ENCODE data around the gene GREB1.

Gene GREB1, protein sequence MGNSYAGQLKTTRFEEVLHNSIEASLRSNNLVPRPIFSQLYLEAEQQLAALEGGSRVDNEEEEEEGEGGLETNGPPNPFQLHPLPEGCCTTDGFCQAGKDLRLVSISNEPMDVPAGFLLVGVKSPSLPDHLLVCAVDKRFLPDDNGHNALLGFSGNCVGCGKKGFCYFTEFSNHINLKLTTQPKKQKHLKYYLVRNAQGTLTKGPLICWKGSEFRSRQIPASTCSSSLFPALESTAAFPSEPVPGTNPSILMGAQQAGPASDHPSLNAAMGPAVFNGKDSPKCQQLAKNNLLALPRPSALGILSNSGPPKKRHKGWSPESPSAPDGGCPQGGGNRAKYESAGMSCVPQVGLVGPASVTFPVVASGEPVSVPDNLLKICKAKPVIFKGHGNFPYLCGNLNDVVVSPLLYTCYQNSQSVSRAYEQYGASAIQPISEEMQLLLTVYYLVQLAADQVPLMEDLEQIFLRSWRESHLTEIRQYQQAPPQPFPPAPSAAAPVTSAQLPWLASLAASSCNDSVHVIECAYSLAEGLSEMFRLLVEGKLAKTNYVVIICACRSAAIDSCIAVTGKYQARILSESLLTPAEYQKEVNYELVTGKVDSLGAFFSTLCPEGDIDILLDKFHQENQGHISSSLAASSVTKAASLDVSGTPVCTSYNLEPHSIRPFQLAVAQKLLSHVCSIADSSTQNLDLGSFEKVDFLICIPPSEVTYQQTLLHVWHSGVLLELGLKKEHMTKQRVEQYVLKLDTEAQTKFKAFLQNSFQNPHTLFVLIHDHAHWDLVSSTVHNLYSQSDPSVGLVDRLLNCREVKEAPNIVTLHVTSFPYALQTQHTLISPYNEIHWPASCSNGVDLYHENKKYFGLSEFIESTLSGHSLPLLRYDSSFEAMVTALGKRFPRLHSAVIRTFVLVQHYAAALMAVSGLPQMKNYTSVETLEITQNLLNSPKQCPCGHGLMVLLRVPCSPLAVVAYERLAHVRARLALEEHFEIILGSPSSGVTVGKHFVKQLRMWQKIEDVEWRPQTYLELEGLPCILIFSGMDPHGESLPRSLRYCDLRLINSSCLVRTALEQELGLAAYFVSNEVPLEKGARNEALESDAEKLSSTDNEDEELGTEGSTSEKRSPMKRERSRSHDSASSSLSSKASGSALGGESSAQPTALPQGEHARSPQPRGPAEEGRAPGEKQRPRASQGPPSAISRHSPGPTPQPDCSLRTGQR (N-terminal part only)

DNA sequence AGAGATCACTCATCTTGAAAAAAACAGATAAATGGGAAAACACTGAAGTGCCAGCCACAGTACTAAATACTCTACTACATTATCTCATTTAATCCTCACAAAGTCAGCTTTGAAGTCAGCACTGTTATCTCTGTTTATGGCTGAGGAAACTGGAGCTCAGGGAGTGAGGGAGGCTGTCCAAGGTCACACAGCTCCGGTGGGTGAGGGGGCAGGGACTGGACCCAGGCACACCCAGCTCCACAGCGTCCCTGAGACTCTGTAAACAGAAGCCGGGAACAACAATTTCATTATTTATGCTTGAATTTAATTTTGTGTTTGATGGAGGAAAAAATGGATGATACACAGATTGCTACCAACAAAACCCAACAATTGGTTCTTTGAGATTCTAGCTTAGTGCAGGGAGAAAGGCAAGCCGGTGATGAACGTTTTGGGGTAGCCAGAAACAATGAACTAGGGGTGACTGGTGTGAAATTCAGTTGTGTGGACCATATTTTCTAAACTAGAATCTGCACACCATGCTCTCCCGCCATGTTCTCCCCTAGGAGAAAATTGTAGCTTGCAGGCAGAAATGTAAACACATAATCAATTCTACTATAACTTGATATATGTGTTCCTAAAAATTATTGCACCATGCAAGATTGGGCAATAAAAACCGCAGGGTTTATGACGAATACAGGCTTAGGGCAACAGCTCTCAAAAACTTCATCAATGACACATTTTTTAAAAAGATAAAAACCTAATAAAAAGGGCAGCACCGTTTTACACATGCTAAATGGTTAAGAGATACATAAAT is at the start of gene GREB1:
Gene GREB1 (plus strand): TSS at position 768 of the 793 bp plus-strand sequence. CDS start 22,570 bp downstream, outside the sequence.
- in situ Hi-C loops (cut with MboI; ENCODE audit: low sequenced_read_pairs) = no loop called here

DNA sequence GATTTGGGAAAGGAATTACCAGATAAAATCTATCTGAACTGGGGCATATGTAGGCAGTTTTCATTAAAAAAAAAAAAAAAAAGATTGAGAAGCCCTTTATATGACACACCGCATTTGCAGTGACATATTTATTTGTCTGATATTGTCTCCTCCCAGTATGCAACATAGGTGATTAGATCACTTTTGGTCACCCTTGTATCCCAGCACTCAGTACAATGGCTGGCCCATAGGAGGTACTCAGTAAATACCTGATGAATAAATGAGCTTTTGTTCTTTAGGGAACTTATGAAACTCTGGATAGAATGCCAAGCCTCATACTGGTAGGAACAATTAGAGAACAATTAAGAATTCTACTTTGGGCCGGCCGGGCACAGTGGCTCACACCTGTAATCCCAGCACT is 45.0 kb upstream of the GREB1 start:
- in situ Hi-C loops (cut with MboI; ENCODE audit: low sequenced_read_pairs) = no loop called here

DNA sequence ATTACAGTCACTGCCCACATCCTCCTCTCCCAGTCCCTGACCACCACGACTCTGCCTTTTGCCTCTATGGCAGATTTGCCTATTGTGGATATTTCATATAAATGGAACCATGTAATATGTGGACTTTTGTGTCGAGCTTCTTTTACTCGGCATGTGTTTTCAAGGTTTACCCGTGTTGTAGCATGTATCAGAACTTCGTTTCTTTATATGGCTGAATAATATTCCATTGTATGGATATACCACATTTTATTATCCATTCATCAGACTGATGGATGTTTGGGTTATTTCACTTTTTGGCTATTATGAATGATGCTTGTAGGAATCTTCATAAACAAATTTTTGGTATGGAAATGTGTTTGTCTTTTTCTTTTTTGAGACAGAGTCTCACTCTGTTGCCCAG is 43.7 kb upstream of the GREB1 start:
- in situ Hi-C loops (cut with MboI; ENCODE audit: low sequenced_read_pairs) = no loop called here

DNA sequence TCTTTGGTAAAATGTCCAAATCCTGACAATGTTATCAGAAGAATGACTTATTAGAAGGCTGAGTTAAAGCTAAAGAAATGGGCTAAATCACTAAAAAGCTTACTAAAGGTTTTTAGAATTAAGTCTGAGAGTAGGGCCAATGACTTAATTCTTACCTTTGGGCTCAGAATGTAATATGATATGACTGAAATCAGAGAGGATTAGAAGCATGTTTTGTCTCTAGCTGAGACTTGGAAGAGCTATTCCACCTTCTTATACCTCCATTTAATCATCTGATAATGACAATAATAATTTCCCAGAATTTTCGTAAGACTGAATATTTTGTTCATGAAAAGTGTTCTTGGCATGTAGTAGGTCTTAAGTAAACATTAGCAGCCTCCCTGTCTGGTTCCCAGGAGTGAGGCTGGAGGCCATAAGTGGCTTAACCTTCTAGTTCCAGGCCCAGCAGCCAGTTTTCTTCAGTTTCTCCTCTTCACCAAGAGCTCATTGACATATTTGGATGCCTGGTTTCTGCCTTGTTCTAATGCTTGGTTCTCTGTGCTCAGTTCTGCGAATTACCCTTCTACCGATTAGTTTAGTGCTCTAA is 42.4 kb upstream of the GREB1 start:
- in situ Hi-C loops (cut with MboI; ENCODE audit: low sequenced_read_pairs) = no loop called here

DNA sequence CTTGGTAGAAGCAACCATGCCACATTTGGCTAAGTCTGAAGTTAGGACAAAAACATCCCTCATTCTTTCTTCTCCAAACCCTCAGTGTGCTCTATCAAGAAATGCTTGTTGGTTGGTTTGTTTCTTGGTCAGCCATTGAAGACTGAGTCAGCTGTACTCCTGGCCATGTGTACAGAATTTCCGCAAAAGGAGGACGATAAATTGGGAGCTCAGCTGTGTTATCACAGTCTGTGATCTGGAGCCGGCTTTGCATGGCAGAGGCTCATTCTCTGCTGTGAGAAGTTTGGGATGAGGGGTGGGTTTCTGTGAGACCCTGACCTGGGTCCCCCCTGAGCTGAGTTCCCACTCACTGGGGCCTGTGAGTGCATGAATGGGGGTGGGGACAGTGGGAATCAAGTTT is 41.6 kb upstream of the GREB1 start:
- in situ Hi-C loops (cut with MboI; ENCODE audit: low sequenced_read_pairs) = no loop called here

DNA sequence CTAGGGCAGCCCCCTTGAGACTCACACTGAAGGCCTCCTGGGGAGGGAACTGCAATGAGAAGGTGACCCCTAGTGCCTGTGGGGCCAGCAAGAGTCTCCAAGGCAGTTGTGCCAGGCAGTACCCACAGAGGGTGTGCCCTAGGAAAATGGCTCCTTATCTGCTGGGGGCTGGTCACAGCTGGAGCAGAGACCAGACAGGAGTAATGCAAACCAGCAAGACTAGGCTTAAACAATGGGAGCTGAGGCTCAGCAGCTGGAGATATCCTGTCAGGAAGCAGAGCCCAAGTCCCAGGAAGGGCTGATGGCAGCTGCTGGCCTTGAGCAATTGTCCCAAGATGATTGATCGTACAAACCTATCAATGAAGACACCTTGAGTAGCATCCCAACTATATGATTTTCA is 41.1 kb upstream of the GREB1 start:
- in situ Hi-C loops (cut with MboI; ENCODE audit: low sequenced_read_pairs) = no loop called here

DNA sequence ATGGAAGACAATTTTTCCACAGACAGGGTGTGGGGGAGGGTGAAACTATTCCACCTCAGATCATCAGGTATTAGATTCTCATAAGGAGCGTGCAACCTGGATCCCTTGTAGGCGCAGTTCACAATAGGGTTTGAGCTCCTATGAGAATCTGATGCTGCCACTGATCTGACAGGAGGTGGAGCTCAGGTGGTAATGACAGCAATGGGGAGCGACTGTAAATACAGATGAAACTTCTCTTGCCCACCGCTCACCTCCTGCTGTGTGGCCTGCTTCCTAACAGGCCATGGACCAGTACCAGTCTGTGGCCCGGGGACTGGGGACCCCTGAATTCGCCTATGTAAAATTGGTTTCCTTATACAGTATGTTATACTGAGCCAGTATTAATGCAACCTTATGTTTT is 40.6 kb upstream of the GREB1 start:
- in situ Hi-C loops (cut with MboI; ENCODE audit: low sequenced_read_pairs) = no loop called here

DNA sequence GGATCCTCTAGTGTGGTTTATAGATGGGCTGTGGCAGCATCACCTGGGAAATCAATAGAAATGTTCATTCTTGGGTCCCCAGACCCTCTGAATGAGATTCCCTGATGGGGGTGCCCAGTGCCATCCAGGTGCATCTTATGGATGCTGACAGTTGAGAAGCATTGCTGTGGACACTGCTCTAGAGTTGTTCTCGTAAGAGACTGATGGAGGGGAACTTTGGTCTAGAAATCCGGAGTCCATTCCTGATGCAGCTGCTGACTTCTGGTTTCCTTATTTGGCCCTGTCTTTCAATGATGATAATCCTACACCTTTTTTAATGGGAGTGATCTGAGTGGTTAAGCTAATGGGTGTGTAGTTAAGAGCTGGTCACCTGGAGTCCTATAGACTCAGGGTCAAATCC is 39.5 kb upstream of the GREB1 start:
- in situ Hi-C loops (cut with MboI; ENCODE audit: low sequenced_read_pairs) = no loop called here

DNA sequence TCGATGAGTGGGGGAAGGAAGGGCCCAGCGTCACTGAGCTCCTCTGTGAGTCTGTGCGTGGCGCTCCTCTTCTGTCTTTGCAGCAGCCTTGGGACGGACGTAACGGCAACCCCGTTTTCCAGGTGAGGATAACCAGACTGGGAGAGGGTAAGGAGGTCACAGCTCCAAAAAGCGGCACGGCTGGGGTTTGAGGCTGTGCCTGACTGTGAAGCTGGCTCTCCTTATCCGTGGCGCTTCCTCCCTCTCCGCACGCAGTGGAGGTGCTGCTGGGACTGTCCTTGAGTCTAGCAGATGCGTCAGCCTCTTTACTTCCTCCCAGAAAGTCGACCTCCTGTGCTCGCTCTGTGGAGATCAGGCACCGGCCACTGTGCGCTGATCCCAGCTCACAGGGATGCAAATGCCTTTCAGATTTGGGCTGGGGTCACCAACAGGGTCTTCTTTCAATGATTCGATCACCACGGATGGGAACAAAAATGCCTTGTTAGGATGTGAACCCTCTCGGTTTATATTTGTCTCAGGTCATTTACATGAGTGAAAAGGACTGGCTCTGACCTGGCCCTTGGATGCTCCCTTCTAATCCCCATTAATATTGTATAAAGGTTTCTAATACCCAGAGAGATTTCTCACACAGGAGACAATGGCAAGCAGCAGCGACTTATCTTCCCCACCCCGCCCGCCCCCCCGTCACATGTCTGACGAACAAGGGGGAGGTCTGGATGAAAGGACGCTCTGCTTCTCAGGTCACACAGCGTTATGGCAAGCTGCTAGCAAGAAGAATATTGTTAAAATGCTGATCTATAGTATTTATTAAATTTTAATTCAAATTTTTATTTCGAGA is 37.8 kb upstream of the GREB1 start:
- in situ Hi-C loops (cut with MboI; ENCODE audit: low sequenced_read_pairs) = no loop called here

DNA sequence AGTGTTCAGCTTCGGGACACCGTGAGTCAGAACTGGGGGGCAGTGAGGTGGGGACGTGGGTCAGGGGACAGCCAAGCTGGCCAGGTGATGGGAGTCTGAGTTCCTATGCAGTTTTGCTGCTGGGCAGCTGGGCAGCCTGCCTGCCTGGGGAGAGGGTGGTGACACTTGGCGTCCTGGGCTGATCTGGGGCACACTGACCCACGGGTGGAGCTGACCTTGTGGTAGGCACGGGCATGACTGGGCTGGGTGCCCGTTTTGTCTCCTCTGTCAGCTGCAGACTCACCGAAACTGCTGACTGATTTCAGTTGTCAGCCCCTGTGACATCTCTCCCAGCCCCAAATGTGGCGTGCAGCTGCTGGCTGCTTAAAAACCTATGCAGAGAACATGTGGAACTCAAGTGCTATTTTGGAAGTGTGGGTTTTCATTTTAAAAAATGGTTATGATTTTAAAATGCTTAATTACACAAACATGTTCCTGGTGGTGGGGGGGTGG is 35.3 kb upstream of the GREB1 start:
- in situ Hi-C loops (cut with MboI; ENCODE audit: low sequenced_read_pairs) = no loop called here

DNA sequence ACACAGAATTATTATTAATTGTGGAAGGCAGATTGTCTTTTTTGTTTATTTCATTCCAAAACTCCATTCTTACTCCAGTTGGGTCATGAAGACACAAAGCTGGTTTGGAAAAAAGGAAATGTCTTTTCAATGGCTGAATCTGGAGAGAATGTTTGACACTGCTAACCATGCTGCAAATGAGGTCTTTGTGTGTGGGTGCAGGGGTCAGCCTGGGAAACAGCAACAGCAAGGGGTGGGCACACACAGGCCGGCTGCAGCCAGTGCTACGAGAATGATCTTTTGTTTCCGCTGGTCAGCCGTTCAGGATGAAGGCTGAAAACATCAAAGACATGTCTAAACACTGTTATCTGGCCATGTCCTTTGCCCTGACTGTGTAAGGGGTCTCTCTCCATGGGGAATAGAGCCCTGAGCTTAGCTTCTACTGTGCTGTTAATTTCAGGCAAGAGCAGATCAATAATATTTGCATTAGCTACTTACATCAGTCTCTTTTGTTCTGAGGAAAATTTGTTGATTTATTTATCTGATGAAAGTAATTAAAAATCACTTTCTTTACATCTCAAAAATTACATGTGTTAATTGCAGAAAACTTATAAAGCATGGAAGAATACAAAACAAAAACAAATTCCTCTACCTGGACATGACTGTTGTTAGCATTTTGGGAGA is 34.6 kb upstream of the GREB1 start:
- in situ Hi-C loops (cut with MboI; ENCODE audit: low sequenced_read_pairs) = no loop called here

DNA sequence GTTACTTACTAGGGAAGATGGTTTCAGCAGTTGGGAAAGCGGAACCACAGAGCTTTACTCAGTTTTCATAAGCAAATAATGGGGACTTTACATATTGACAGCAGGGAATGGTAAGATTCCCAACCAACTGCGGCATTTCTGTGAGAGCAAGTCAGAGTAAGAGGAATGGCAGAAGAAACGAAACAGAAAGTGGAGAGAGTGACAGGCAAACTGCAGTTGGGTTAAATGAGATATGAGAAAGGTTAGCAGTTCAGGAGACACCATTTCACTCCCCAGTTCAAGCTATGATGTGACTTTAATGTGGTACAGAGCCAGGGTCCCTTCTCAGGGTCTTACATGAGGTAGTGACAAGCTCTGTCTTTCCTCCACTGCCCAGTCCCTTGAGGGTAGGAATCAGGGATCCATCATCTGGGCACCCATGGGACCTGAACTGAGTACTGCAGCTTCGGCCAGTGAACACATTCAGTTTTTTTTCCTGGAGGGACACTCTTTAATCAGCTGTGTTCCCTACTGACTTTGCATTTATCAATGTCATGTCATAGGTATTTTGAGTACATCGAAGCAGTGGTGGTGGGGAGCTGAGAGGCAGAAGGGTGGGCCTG is 33.0 kb upstream of the GREB1 start:
- in situ Hi-C loops (cut with MboI; ENCODE audit: low sequenced_read_pairs) = no loop called here

DNA sequence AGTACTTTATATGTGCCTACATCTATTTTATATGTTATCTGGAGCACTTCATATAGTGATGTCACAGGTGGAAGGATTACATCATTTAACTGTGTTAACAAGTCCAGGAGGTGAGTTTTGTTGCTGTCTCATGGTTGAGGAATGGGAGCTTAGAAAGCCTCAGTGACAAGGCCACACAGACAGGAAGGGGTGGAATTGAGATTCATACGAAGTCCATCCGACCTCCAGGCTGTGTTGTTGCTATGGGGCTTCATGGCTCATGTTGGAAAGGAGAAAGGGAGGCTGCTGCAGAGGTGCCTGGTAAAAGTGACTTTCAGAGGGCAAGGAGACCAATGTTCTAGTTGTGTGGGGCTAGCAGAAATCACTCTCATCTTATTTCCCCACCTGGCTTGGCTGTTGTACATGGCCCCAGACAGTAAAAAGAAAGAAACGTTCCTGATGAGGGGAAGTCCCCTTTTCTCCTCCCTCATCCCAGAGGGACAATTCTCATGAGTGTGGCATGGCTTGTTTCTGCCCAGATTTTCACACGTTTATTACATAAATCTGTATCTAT is 31.0 kb upstream of the GREB1 start:
- in situ Hi-C loops (cut with MboI; ENCODE audit: low sequenced_read_pairs) = no loop called here

DNA sequence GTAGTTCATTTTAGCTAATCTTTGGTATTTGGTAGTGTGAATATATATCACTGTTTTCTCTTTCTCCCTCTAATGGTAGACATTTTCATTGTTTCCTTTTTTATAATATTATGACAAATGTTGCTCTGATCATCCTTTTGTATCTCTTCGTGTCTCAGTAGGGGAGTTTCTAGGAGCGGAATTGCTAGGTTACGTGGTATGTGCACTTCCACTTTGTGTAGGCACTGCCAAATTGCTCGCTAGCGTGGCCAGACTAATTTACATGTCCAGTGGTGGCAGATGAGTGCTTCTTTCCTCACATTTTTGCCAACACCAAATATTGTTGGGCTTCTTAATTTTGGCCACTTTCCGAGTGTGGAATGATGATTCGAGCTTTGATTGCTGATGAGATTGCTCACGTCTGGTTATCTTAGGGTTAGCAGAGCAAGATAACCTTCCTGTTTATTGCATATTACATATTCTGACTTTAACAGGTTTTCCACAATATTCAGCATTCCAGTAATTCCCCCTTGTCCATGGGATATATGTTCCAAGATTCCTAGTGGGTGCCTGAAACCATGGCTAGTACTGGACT is 30.4 kb upstream of the GREB1 start:
- in situ Hi-C loops (cut with MboI; ENCODE audit: low sequenced_read_pairs) = no loop called here

DNA sequence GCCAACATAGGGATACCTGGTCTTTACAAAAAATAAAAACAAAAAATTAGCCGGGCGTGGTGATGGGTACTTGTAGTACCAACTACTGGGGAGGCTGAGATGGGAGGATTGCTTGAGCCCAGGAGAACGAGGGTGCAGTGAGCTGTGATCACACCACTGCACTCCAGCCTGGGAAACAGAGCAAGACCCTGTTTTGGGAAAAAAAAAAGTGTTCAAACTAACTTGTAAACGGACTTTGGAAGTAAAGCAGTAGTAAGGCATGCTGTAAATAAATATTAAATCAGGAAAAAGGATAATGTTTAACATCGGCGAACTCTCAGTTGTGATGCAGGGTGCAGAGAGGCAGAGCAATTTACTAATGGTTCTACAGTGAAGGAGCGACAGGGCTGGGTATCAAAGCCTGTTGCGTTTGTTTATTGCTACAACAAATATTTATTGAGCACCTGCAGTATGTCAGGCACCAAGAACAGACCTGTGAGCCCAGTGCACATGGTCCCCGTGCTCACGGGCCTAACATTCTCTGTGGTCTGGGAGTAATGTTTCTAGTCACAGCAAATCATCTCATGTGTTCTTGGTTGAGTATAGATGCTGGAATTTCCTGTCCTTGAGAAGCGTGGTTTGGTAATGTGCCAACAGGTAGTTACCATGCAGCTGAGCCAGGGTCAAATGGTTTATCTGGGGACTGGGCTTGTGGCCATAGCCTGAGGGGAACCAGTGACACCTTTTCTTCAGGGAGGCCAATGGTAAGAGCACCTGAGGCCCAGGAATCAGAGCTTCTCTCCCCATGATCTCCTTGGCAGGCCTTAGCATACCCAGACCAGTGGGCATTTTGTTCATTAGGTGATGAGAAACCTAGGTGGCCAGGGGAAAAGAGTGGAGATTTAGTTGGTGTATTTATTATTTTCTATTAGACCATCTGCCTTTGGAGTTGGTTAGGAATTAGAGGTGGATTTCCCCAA is 27.9 kb upstream of the GREB1 start:
- in situ Hi-C loops (cut with MboI; ENCODE audit: low sequenced_read_pairs) = no loop called here

DNA sequence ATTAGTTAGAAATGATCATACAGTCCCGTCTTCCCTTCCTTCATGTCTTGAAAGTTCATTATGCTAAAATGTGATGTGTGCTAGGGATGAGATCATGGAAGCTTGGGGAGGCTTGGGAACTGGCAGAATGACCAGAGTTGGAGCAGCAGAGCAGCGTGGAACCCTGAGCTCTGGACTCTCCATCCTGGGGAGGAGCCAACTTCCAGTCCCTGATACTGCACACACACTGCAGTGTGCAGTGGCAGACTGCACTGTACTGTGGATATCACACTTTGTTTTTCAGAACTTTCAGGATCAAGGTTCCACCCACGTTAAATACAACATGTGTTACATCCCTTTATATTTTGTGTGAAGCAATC is 27.3 kb upstream of the GREB1 start:
- in situ Hi-C loops (cut with MboI; ENCODE audit: low sequenced_read_pairs) = no loop called here

DNA sequence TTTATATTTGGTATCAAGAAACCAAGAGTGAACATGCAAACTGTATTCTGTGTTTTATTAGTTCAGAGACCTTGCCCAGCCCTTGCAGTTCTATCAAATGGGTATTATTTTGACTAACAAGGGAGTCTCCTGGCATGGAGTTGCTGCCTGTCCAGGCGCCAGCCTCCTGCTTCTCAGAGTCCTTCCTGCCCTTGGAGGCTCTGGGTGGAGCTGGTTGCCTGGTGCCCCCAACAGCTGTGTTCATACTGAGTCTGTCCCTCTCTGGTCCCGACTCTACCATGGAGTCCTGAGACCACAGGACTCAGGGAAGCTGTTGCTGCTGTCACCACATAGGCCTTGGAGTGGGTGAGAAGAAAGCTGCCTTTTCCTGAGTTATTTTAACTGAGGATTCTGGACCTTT is 26.3 kb upstream of the GREB1 start:
- in situ Hi-C loops (cut with MboI; ENCODE audit: low sequenced_read_pairs) = no loop called here
